ENCODE data around the gene CXCR3.

DNA sequence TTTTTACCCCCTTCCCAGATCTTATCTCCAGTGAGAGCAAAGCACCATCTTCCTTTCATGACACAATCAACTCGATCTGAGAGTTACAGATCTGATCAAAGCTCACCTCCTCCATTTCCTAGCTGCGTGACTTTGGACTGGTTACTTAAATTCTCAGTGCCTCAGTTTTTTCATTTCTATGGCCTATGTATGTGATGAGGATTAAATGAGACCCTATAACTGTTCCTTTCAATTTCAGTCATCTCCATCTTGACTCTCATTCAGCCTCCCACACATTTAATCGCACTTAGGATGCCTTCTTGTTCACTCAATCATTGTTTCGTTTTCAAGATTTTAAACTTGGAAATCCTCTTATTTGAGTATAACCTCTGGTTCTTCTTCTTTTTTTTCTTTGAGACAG is 20.1 kb upstream of the CXCR3 start:
- TF ChIP-seq POLR2A (IDR thresholded peaks at IDR 0.05): no peak
- TF ChIP-seq CTCF (IDR thresholded peaks at IDR 0.05): no peak

All from heart left ventricle (tissue), 13 donors.